ENCODE results near the gene MITF. TPM values are rescaled to one million over a fixed set of nuclear protein-coding genes. Genes with fewer than 3 reads are reported as not detected.

MITF gene
- total and polyA plus RNA-seq, 2 of the 4 experiments (the other 2 are of a cell fraction): 6.5 to 16.7 TPM

DNA sequence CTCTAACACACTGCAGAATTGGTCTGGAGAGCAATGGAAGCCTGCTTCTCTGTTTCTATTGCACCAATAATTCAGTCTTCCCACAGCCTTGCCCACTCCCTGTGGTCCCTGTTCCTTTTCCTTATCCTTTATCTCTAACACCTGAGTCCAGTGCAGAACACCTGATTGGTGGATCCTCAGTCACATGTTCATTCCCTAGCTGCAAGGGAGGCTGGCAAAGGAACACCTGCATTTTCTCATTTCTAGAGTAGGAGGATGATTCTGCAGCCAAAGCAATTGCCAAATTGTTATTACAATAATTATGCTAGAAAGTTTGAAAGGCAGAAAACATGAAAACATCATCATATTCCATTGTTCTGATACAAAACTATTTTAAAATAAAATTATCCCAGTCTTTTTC is 176.5 kb downstream of the MITF start:
- TF ChIP-seq RAD21 (IDR thresholded peaks at IDR 0.05; ENCODE audit: low read length) (no peak), CEBPB (IDR thresholded peaks at IDR 0.05; ENCODE audit: low read depth, low read length) (no peak), MAZ (IDR thresholded peaks at IDR 0.05; ENCODE audit: borderline replicate concordance, low read depth, low read length) (no peak), MXI1 (IDR thresholded peaks at IDR 0.05; ENCODE audit: borderline replicate concordance, low read depth, low read length) (no peak), POLR2A (IDR thresholded peaks at IDR 0.05; ENCODE audit: low read depth, low read length) (no peak), RFX5 (IDR thresholded peaks at IDR 0.05; ENCODE audit: low read depth, low read length) (no peak), NFE2L2 (IDR thresholded peaks at IDR 0.05; ENCODE audit: low read depth, low read length) (no peak), RCOR1 (IDR thresholded peaks at IDR 0.05; ENCODE audit: insufficient replicate concordance, low read length) (no peak), SMC3 (IDR thresholded peaks at IDR 0.05; ENCODE audit: low read depth, low read length) (no peak), MAFK (IDR thresholded peaks at IDR 0.05; ENCODE audit: low read depth, low read length) (no peak), CHD1 (IDR thresholded peaks at IDR 0.05; ENCODE audit: low read depth, low read length) (no peak), FOS (IDR thresholded peaks at IDR 0.05; ENCODE audit: low read depth, low read length) (no peak), BHLHE40 (IDR thresholded peaks at IDR 0.05; ENCODE audit: low read depth, low read length) (no peak)
- TF ChIP-seq, protein P1, sequence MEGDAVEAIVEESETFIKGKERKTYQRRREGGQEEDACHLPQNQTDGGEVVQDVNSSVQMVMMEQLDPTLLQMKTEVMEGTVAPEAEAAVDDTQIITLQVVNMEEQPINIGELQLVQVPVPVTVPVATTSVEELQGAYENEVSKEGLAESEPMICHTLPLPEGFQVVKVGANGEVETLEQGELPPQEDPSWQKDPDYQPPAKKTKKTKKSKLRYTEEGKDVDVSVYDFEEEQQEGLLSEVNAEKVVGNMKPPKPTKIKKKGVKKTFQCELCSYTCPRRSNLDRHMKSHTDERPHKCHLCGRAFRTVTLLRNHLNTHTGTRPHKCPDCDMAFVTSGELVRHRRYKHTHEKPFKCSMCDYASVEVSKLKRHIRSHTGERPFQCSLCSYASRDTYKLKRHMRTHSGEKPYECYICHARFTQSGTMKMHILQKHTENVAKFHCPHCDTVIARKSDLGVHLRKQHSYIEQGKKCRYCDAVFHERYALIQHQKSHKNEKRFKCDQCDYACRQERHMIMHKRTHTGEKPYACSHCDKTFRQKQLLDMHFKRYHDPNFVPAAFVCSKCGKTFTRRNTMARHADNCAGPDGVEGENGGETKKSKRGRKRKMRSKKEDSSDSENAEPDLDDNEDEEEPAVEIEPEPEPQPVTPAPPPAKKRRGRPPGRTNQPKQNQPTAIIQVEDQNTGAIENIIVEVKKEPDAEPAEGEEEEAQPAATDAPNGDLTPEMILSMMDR (conservative IDR thresholded peaks at IDR 0.05; ENCODE audit: low read depth, low read length): no peak
- TF ChIP-seq, protein P2, sequence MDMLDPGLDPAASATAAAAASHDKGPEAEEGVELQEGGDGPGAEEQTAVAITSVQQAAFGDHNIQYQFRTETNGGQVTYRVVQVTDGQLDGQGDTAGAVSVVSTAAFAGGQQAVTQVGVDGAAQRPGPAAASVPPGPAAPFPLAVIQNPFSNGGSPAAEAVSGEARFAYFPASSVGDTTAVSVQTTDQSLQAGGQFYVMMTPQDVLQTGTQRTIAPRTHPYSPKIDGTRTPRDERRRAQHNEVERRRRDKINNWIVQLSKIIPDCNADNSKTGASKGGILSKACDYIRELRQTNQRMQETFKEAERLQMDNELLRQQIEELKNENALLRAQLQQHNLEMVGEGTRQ (IDR thresholded peaks at IDR 0.05; ENCODE audit: low read depth, low read length): no peak
- TF ChIP-seq, protein P3, sequence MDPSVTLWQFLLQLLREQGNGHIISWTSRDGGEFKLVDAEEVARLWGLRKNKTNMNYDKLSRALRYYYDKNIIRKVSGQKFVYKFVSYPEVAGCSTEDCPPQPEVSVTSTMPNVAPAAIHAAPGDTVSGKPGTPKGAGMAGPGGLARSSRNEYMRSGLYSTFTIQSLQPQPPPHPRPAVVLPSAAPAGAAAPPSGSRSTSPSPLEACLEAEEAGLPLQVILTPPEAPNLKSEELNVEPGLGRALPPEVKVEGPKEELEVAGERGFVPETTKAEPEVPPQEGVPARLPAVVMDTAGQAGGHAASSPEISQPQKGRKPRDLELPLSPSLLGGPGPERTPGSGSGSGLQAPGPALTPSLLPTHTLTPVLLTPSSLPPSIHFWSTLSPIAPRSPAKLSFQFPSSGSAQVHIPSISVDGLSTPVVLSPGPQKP (IDR thresholded peaks at IDR 0.05; ENCODE audit: borderline replicate concordance, low read depth, low read length): no peak
- CTCF ChIA-PET: no interaction called here

More for the DNA sequence above, 176.5 kb downstream of the MITF start:
- H3K79me1 ChIP-seq (ENCODE audit: low read depth in 1 of 2, low read length in 2 of 2): peaks cover 9 to 36% of the 10 kb centered on the region in 2 experiments
- no peak overlapping the region for H3K4ac ChIP-seq (ENCODE audit: low read depth, low read length)
- no peaks in the 10 kb centered on the region for H3K27me3 ChIP-seq (ENCODE audit: control insufficient read depth, insufficient read depth, low read length)
- intact Hi-C loops (cut with micrococcal nuclease) (loop anchor here (2.0 kb wide), 1 partner anchor 13 kb away; no protein-coding TSS in a partner anchor), dilution Hi-C loops (cut with HindIII; ENCODE audit: low sequenced_read_pairs, unreplicated experiment) (no loop called here), in situ Hi-C loops (cut with MboI; ENCODE audit: low sequenced_read_pairs) (no loop called here)
- no peak overlapping the region for H2BK5ac ChIP-seq (ENCODE audit: low read depth, low read length, poor library complexity, severe bottlenecking)
- no peaks in the 10 kb centered on the region for H4K20me1 ChIP-seq (ENCODE audit: insufficient read depth, low read length)
- no peak overlapping the region for H3K23ac ChIP-seq (ENCODE audit: low read depth, low read length)
- H3K56ac ChIP-seq (ENCODE audit: extremely low read depth, insufficient read depth, low read length): no peak overlapping the region
- no peak overlapping the region for H2AK5ac ChIP-seq (ENCODE audit: low read depth, low read length)
- H3K4me2 ChIP-seq (ENCODE audit: low read depth, low read length): no peak overlapping the region
- no peak overlapping the region for H3K18ac ChIP-seq (ENCODE audit: low read depth, low read length)
- no TSS peak for BruUV-seq (replicated peaks)
- no peak overlapping the region for H3K14ac ChIP-seq (replicated peaks; ENCODE audit: low read depth, low read length)
- H3K4me3 ChIP-seq (ENCODE audit: insufficient read depth, low read depth, low read length): no peak overlapping the region
- no peak overlapping the region for H2BK120ac ChIP-seq (ENCODE audit: low read depth, low read length)
- no peak for DNase-seq
- H4K5ac ChIP-seq (ENCODE audit: low read depth, low read length): no peak overlapping the region
- no peak overlapping the region for H3K9ac ChIP-seq (ENCODE audit: low read depth, low read length)
- H3K4me1 ChIP-seq (ENCODE audit: control insufficient read depth, insufficient read depth, low read length): no peaks in the 10 kb centered on the region
- peaks cover 3% of the 10 kb centered on the region; the same call in 1 of the 2 replicates for H3K9me1 ChIP-seq (ENCODE audit: insufficient read depth, low read length)
- no peak for ATAC-seq (ENCODE audit: low read depth)
- H3K36me3 ChIP-seq (ENCODE audit: control insufficient read depth, insufficient read depth, low read length): peaks cover 2% of the 10 kb centered on the region; the same call in 1 of the 2 replicates
- POLR2A ChIA-PET (ENCODE audit: unreplicated experiment): no interaction called here
- H2AFZ ChIP-seq (replicated peaks; ENCODE audit: low read length, poor library complexity): no peak overlapping the region
- no peak overlapping the region for H2BK15ac ChIP-seq (ENCODE audit: low read depth, low read length)
- no peak overlapping the region for H2AK9ac ChIP-seq (replicated peaks; ENCODE audit: low read depth, low read length, poor library complexity)
- peaks cover 4% of the 10 kb centered on the region for H3K9me3 ChIP-seq (ENCODE audit: control insufficient read depth, insufficient read depth, low read length)
- H2BK20ac ChIP-seq (ENCODE audit: low read depth, low read length): no peak overlapping the region
- H3K27ac ChIP-seq (ENCODE audit: insufficient read depth, low read length): no peak overlapping the region
- no peak overlapping the region for H4K91ac ChIP-seq (ENCODE audit: insufficient read depth, low read depth, low read length)
- no peak overlapping the region for H4K8ac ChIP-seq (ENCODE audit: low read depth in 2 of 2, low read length in 2 of 2)

Data from IMR-90 (cell line).